ENCODE data around the gene APOL6.
"Not testable (repeated sequence)": the region's sequence is repeated elsewhere in the genome, so short reads cannot be mapped to it uniquely, and the experiment has no call there.

The APOL6 gene

DNA sequence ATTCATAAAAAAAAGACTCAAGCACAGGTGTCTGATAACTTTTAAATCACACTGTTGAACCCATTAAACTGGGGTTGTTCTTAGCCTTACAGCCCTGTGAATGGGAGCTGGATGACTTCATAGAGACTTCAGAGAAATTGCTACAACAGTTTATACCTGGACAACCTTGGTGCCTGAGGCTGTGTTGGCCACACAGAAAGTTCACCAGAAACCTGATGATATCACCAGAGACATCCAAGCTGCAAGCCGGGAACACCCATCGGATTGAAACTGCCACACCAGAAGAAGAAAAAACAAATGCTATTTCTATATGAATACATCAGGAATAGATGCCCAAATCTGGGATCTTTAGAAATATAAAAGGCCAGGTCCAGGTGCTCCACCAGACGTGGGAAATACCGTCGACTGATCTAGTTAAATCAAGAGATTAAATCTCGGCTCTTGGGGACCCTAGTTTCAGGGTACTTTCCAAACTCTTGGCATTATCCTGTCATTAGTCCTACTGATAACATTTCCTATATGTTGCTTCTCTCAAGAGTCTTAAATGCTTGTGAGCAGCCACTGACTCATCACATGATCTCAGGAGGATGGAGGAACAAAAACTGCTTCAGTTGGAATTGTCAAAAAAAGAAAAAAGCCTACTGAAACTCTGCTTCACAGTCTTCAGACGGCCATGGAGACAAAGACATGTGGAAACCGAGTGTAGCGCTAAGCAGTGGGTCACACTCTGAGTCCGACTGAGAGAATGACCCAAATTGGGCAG is 40.8 kb downstream of the APOL6 start:
- DNase-seq (ENCODE audit: low read depth), result no peak

DNA sequence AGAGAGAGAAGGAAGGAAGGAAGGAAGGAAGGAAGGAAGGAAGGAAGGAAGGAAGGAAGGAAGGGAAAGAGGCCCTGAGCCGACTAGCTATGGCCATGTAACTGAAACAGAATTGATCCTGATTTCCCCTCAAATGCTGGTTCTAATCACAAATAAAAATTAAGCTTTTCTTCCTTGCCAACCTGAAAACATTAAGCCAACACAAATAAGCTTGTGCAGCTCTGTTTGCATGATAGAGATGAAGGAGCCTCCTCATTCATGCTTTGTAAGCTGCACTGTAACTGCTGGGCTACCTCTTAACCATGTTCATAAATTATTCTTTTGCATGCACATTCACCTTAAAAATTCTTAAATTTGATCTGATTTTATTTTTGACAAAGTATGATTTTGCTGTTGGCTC is 41.8 kb downstream of the APOL6 start:
- no peak for DNase-seq (ENCODE audit: low read depth)
- no peak overlapping the region for H3K4me3 ChIP-seq (ENCODE audit: low read depth, low read length)
- TF ChIP-seq POLR2A (IDR thresholded peaks at IDR 0.05; ENCODE audit: extremely low read depth, insufficient read length) (no peak), MYC (IDR thresholded peaks at IDR 0.05; ENCODE audit: low read depth, low read length) (no peak)
- TF ChIP-seq, protein P1, sequence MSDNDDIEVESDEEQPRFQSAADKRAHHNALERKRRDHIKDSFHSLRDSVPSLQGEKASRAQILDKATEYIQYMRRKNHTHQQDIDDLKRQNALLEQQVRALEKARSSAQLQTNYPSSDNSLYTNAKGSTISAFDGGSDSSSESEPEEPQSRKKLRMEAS (IDR thresholded peaks at IDR 0.05; ENCODE audit: low read depth, low read length), result no peak
- TF ChIP-seq, protein P2, sequence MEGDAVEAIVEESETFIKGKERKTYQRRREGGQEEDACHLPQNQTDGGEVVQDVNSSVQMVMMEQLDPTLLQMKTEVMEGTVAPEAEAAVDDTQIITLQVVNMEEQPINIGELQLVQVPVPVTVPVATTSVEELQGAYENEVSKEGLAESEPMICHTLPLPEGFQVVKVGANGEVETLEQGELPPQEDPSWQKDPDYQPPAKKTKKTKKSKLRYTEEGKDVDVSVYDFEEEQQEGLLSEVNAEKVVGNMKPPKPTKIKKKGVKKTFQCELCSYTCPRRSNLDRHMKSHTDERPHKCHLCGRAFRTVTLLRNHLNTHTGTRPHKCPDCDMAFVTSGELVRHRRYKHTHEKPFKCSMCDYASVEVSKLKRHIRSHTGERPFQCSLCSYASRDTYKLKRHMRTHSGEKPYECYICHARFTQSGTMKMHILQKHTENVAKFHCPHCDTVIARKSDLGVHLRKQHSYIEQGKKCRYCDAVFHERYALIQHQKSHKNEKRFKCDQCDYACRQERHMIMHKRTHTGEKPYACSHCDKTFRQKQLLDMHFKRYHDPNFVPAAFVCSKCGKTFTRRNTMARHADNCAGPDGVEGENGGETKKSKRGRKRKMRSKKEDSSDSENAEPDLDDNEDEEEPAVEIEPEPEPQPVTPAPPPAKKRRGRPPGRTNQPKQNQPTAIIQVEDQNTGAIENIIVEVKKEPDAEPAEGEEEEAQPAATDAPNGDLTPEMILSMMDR (IDR thresholded peaks at IDR 0.05; ENCODE audit: low read depth, low read length), result no peak

More for the DNA sequence above, 40.8 kb downstream of the APOL6 start:
- TF ChIP-seq, protein P1 (IDR thresholded peaks at IDR 0.05; ENCODE audit: low read depth, low read length), result no peak
- TF ChIP-seq, protein P2 (IDR thresholded peaks at IDR 0.05; ENCODE audit: low read depth, low read length), result no peak
- TF ChIP-seq MYC (IDR thresholded peaks at IDR 0.05; ENCODE audit: low read depth, low read length), result no peak
- no peak for TF ChIP-seq POLR2A (IDR thresholded peaks at IDR 0.05; ENCODE audit: extremely low read depth, insufficient read length)
- H3K4me3 ChIP-seq (ENCODE audit: low read depth, low read length), result no peak overlapping the region

DNA sequence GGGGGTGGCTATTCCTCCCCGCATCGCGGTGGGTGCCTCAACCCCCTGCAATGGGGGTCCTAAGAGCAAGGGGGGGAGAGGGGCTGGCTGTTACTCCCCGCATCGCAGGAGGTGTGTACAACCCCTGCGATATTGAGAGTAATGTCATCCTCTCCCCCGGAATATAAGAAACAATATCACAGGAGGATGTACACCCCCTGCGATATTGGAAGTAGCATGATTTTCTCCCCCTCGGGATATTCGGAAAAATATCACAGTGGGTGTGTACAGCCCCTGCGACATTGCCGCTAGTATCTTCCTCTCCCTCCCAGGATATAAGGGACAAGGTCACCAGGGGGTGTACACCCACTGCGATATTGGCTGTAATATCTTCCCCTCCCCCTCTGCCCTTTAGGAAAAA is 47.0 kb downstream of the APOL6 start:
- DNase-seq (ENCODE audit: low read depth), result no peak
- H3K4me3 ChIP-seq (ENCODE audit: low read depth, low read length), result no peak overlapping the region
- no peak for TF ChIP-seq MYC (IDR thresholded peaks at IDR 0.05; ENCODE audit: low read depth, low read length)
- TF ChIP-seq POLR2A (IDR thresholded peaks at IDR 0.05; ENCODE audit: extremely low read depth, insufficient read length), result no peak
- TF ChIP-seq, protein P1 (IDR thresholded peaks at IDR 0.05; ENCODE audit: low read depth, low read length), result no peak
- TF ChIP-seq, protein P2 (IDR thresholded peaks at IDR 0.05; ENCODE audit: low read depth, low read length), result no peak

DNA sequence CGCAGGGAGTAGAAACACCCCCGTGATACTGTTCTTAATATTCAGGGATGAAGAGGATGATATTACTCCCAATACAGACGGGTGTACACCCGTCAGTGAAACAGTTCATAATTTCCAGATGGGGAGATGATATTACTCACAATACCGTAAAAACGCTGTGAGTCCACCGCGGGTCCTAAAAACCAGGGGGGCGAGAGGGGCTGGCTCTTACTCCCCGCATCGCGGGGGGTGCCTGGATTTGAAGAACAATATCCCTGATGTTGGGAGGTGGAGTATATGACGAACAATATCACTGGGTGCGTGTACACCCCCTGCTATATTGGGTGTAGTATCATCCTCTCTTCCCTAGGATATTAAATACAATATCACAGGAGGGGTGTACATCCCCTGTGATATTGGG is 48.9 kb downstream of the APOL6 start:
- no peak overlapping the region for H3K4me3 ChIP-seq (ENCODE audit: low read depth, low read length)
- TF ChIP-seq, protein P2 (IDR thresholded peaks at IDR 0.05; ENCODE audit: low read depth, low read length), result no peak
- TF ChIP-seq, protein P1 (IDR thresholded peaks at IDR 0.05; ENCODE audit: low read depth, low read length), result no peak
- no peak for TF ChIP-seq POLR2A (IDR thresholded peaks at IDR 0.05; ENCODE audit: extremely low read depth, insufficient read length)
- TF ChIP-seq MYC (IDR thresholded peaks at IDR 0.05; ENCODE audit: low read depth, low read length), result no peak
- DNase-seq (ENCODE audit: low read depth), result no peak

DNA sequence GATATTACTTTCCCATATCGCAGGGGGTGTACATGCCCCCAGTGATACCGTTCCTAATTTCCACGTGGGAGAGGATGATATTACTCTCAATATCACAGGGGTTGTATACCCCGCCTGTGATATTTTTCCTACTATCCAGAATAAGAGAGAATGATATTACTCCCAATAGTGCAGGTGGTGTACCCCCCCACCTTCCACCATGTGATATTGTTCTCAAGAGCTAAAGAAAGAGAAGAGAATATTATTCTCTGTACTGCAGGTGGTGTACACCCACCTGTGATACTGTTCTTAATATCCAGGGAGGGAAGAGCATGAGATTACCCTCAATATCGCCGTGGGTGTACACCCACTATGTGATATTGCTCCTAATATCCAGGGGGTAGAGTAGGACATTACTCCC is 51.6 kb downstream of the APOL6 start:
- DNase-seq (ENCODE audit: low read depth); H3K4me3 ChIP-seq (ENCODE audit: low read depth, low read length): not testable (repeated sequence)

DNA sequence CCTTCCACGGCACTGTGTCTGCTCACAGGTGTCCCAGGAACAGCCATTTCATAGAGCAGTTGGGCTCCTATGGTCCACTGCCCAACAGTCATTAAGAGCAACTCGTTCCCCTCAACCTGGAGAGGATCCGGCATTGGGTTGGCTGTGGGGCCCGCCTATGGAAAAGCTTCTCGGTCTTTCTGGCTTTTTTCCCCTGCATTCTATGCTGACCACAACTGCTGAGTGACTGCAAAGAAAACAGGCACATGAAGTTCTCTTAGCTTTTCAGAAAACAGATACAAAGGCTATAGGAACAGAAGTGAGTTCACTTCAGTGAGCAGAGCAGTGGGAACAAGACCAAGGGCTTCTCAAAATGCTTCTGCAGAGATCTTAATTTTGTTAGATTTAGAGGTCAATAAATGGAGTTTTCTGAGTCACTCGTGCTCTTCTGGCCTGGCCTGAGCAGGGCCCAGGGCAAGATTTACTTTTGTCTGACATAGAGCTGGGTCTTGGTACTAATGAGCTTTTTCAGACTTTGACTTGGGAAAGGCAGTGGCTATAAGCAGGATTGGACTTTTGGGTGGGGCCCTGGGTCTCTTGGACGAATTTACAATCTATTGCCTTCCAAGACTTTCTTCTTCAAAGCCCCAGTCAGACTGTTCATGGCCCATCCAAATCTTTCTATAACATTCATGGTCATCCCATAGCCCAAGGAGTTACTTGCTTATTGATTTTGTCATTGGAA is 55.8 kb downstream of the APOL6 start:
- DNase-seq (ENCODE audit: low read depth), result no peak
- TF ChIP-seq MYC (IDR thresholded peaks at IDR 0.05; ENCODE audit: low read depth, low read length) (no peak), POLR2A (IDR thresholded peaks at IDR 0.05; ENCODE audit: extremely low read depth, insufficient read length) (no peak)
- TF ChIP-seq, protein P1 (IDR thresholded peaks at IDR 0.05; ENCODE audit: low read depth, low read length), result no peak
- TF ChIP-seq, protein P2 (IDR thresholded peaks at IDR 0.05; ENCODE audit: low read depth, low read length), result no peak
- no peak overlapping the region for H3K4me3 ChIP-seq (ENCODE audit: low read depth, low read length)

All from NB4 (cell line).